Measurements from ENCODE around the gene RUBCNL.
A peak's percentile ranks its signal among the peaks of the same experiment; 100 is the strongest.

RUBCNL gene

GRCh38 chr13:46352805-46353204 lies 34.2 kb downstream of the RUBCNL start:
- Histone ChIP-seq H3K27ac (no peak overlapping the region), H3K4me3 (no peak overlapping the region), H3K9me3 (no peaks in the 10 kb centered on the region), H3K27me3 (no peaks in the 10 kb centered on the region), H3K36me3 (no peaks in the 10 kb centered on the region), H3K4me1 (no peaks in the 10 kb centered on the region)
- DNase-seq = peak in 1 of 2 donors; percentile 49
- intact Hi-C loops (cut with DNase I; ENCODE audit: low total_unique reads) = no loop called here
- TF ChIP-seq, protein P1, sequence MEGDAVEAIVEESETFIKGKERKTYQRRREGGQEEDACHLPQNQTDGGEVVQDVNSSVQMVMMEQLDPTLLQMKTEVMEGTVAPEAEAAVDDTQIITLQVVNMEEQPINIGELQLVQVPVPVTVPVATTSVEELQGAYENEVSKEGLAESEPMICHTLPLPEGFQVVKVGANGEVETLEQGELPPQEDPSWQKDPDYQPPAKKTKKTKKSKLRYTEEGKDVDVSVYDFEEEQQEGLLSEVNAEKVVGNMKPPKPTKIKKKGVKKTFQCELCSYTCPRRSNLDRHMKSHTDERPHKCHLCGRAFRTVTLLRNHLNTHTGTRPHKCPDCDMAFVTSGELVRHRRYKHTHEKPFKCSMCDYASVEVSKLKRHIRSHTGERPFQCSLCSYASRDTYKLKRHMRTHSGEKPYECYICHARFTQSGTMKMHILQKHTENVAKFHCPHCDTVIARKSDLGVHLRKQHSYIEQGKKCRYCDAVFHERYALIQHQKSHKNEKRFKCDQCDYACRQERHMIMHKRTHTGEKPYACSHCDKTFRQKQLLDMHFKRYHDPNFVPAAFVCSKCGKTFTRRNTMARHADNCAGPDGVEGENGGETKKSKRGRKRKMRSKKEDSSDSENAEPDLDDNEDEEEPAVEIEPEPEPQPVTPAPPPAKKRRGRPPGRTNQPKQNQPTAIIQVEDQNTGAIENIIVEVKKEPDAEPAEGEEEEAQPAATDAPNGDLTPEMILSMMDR (IDR thresholded peaks at IDR 0.05) = no peak

GRCh38 chr13:46350003-46350402 lies 37.0 kb downstream of the RUBCNL start:
- Histone ChIP-seq H3K36me3 (no peaks in the 10 kb centered on the region), H3K4me1 (no peaks in the 10 kb centered on the region), H3K27me3 (no peaks in the 10 kb centered on the region), H3K9me3 (no peaks in the 10 kb centered on the region), H3K4me3 (no peak overlapping the region), H3K27ac (no peak overlapping the region)
- DNase-seq = no peak
- TF ChIP-seq, protein P1 (IDR thresholded peaks at IDR 0.05) = no peak
- intact Hi-C loops (cut with DNase I; ENCODE audit: low total_unique reads) = no loop called here

- TF ChIP-seq, protein P1 (IDR thresholded peaks at IDR 0.05) = no peak
- Histone ChIP-seq H3K27me3 (no peaks in the 10 kb centered on the region), H3K4me3 (no peak overlapping the region), H3K4me1 (no peaks in the 10 kb centered on the region), H3K27ac (no peak overlapping the region), H3K36me3 (no peaks in the 10 kb centered on the region), H3K9me3 (no peaks in the 10 kb centered on the region)
- intact Hi-C loops (cut with DNase I; ENCODE audit: low total_unique reads) = no loop called here
- DNase-seq = no peak
Measured at GRCh38 chr13:46348961-46349360, 38.1 kb downstream of the RUBCNL start.

DNA sequence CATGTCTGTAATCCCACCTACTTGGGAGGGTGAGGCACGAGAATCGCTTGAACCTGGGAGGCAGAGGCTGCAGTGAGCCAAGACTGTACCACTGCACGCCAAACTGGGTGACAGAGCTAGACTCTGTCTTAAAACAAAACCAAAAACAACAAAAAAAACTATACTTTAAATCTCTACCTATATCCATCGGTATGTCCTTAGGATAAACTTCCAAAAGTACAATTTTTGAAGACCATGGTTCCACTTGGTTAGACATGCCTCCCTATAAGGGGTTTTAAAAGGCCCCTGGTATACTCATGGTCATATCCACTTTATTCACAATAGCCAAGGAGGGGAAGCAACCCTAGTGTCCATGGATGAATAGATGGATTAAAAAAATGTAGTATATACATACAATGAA lies 39.8 kb downstream of the RUBCNL start:
- TF ChIP-seq, protein P1 (IDR thresholded peaks at IDR 0.05) = no peak

GRCh38 chr13:46345866-46346265 lies 41.2 kb downstream of the RUBCNL start:
- Histone ChIP-seq H3K4me1 (no peaks in the 10 kb centered on the region), H3K27ac (no peak overlapping the region), H3K9me3 (no peaks in the 10 kb centered on the region), H3K27me3 (no peaks in the 10 kb centered on the region), H3K36me3 (no peaks in the 10 kb centered on the region), H3K4me3 (no peak overlapping the region)
- no peak for DNase-seq
- intact Hi-C loops (cut with DNase I; ENCODE audit: low total_unique reads) = no loop called here
- TF ChIP-seq, protein P1 (IDR thresholded peaks at IDR 0.05) = no peak

More for the DNA sequence above, 39.8 kb downstream of the RUBCNL start:
- Histone ChIP-seq H3K4me3 (no peak overlapping the region), H3K36me3 (no peaks in the 10 kb centered on the region), H3K27me3 (no peaks in the 10 kb centered on the region), H3K9me3 (no peaks in the 10 kb centered on the region), H3K27ac (no peak overlapping the region), H3K4me1 (no peaks in the 10 kb centered on the region)
- intact Hi-C loops (cut with DNase I; ENCODE audit: low total_unique reads) = no loop called here
- no peak for DNase-seq

DNA sequence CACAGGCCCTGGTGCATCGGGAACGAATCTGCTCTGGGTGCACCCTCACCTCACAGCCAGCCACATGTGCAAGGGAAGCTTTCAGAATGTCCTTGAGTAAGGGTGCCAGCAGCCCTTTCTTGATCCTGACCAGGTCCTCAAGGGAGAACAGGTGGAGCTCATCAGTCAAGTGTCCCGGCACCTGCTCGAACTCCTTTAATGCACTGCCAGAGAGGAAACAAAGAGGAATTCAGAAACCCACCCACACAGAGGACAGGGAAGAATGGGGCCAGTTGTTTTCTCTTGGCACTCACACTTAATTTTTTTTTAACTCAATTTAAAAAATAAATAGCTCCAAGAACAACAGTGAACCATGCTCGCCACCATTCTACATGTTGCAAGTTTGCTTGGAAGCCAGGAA lies 41.7 kb downstream of the RUBCNL start:
- H3K9me3 ChIP-seq = no peaks in the 10 kb centered on the region
- no peaks in the 10 kb centered on the region for H3K4me1 ChIP-seq
- no peaks in the 10 kb centered on the region for H3K27me3 ChIP-seq
- H3K27ac ChIP-seq = no peak overlapping the region
- no peak for DNase-seq
- H3K36me3 ChIP-seq = no peaks in the 10 kb centered on the region
- intact Hi-C loops (cut with DNase I; ENCODE audit: low total_unique reads) = no loop called here
- TF ChIP-seq, protein P1 (IDR thresholded peaks at IDR 0.05) = no peak
- H3K4me3 ChIP-seq = no peak overlapping the region

All from tibial artery (tissue), 4 donors.